ENCODE results near the gene WTAP.
"Not testable (repeated sequence)": the region's sequence is repeated elsewhere in the genome, so short reads cannot be mapped to it uniquely, and the experiment has no call there.

WTAP gene

DNA sequence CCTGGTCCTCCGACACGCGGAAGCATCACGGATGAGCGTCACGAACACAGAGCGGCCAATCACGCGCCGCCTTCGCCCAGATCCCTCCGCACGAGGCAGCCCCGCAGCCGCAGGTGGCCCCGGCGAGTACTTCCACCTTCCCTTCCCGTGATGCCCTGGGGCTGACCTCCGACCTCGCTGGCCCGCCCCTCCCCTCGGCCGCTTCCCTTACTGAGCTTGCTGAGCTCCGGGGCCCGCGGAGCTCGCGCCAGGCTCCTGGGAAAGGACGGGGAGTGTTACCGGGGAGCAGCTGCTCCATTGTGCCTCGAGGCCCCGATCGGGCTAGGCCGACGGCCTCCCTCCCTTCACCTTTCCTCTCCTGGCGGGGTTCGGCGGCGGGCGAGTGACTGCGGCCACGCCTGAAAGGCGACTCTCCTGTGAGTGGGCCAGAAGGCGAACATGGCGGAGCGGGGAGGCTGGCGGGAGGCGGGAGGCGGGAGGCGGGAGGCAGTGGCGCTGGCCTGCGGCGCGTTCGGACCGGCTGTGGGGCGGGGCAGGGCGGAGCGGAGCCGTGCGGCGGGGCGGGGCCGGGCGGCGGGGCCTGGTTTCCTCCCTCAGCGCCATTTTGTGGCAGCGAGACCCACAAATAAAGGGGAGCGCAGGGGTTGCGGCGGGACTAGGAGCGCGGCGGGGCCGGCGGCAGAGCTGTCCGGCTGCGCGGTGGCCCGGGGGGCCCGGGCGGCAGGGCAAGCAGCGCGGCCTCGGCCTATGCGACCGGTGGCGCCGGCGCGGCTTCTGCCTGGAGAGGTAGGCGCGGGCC lies at the start of gene WTAP:
Gene WTAP (plus strand): TSS at position 589 of the 799 bp plus-strand sequence. CDS start 8,760 bp downstream, outside the sequence.
- DNase-seq: peak; percentile 97

DNA sequence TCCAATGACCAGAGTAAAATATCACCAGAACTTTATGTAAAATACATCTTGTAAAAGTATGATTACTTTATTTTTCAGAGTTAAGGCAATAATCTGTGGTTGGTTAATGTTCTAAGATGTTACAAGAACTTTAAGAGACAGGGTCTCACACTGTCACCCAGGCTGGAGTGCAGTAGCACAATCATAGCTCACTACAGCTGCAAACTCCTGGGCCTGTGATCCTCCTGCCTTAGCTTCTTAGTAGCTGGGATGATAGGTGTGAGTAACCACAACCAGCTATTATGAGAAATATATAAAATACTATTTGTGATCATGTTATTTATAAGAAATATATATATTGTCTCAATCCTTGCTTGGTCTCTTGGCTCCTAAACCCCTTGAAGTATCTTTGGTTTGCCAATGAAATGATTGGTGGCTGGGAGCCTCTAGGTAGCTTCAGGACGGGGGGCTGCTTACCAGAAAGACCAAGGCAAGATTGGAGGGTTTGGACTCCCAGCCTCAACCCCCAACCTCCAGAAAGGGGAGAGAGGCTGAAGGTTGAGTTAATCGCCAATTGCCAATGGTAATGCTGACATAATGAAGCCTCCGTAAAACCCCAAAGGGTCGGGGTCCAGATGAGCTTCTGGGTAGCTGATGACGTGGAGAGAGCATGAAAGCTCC lies 49.7 kb upstream of the WTAP start:
- DNase-seq: no peak

DNA sequence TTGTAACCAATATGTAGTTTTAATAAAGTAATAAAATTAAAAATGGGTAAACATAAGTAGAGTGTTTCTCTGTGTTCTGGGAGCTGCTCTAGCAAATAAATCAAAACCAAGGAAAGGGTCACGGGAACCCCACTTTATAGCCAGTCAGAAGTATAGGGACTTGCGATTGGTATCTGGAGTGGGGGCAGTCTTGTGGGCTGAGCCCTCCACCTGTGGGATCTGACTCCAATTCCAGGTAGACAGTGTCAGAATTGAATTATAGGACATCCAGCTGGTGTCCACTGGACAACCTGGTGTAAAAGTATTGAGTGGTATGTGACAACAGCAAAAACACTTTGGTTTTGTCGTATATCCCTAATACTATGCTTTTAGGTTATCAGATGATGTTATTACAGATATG lies 48.7 kb upstream of the WTAP start:
- no peak for DNase-seq

DNA sequence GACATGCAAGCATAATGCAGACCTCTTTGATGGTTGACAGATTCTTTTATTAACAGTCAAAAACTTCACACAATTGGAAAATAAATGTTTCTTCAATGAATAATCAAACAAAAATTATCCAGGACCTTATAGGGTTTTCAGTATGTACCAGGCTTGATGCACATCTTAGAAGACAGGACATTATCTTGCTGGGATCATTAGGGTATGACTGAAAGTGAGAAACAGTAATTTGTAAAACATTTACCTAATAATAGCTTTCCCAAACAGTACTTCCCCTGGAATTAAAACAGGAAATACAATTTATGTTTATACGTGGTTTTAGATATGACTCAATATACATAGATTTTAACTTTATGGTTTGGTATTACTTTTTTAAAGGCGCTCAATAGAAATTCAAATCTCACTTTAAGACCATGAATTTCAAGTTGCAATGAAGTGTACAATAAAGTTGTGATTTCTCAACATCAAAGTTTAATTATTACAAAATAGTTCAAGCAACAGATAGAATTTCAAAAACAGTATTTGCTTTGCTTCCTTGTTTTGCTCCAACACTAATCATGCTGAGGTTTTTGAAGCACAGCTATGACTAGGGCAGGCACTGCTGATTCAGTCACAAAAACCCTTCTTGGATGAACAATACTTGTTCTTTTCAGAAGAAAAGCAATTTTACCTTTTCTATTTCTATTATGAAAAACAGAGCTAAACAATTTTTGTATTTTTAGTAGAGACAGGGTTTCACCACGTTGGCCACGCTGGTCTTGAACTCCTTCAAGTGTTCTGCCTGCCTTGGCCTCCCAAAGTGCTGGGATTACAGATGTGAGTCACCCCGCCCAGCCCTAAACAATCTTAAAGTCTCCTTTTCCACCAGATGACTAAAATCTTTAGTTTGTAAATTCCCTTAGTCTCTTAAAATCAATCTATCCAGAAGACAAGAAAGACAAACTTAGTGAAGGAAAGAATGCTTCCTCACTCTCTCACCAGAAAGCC lies 47.9 kb upstream of the WTAP start:
- DNase-seq: no peak

DNA sequence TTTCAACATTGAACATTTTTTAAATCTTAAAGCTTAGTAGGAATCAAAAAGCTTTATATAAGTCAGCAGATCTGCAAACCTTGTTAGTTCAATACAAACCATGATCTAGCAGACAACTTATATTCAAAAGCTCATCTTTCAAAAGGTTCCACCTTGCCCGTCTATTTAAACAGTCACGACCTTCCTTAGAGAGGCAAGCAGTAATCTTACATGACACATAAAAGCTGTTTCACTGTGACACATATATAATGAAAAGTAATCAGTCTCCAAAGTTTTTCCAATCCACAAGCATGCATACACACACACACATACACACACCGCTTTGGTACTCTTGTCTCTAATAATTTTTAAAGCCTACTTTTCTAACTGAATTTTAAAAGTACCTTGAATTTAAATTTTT lies 47.2 kb upstream of the WTAP start:
- no peak for DNase-seq

DNA sequence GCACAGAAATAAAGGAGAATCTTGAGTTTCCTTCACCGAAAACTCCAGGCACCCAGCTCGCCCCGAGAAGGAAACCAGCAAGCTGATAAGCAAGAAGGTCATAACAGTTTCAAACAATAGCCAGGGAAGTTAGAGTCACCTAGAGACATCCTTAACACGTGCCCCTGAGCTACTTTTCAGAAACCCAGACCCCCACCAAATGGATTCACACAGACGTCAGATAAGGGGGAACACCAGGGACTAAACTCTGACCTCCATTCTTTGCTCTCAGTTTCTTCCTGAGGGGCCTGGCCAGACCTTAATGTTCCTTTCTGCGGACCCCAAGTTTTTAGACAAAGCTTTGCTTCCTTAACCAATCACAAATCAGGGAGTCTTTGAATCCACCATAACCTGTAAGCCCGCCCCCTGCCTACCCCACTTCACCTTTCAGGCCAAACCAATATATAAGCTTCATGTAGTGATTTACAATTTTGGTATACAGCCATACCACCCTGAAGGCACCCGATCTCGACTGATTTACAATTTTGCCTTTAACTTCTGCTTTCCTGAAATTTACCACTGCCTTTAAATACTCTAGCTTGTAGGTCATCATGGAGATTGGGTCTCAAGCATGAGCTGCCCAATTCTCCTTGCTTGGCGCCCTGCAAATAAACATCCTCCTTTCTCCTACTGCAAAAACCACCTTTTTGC lies 46.0 kb upstream of the WTAP start:
- no peak for DNase-seq

DNA sequence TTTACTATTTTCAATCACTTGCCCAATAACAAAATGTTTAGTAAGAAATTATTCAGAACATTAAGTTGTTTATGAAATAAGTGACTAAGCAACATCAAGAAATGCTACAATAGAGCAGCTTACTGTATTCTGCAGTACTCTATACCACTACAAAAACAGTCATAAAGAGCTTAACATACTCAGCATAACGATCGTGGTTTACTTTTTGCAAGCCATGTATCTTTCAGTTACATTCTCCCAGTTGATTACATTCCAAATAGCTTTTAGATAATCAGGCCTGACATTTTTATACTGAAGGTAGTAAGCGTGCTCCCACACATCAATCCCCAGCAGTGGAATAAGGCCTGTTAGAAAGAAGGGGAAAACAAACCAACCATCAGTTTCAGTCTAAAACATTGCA lies 45.0 kb upstream of the WTAP start:
- DNase-seq: no peak

DNA sequence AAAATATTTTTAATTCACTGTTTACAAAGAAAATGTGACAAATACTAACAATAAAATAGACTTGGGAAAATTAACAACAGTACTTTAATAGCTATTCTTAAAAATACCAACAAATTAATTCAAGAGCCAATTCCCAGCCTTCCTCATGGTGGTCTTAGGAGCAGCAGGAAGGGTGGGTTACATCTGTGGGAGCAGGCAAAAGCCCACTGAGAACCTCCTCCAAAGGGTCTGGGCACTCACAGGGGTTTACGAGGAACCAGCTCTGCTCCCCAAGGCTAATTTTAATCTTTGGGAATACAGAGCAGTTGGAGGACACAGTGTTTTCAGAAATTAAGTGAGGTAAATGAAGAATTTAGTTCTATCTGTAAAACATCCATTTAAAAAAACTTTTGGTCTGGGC lies 44.5 kb upstream of the WTAP start:
- DNase-seq: no peak

DNA sequence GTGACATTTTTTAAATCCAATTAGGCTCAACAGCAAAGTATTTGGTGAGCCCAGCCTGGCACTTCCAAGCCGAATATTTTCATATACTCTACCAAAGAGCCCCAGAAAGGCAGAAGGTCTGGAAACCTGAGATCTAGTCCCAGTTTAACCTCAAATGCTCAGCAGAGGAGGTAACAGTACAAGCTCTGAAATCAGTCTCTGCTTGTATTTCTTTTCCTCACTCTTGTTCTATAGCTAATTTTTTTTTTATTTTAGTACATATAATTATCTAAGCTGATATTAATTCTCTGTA lies 43.3 kb upstream of the WTAP start:
- no peak for DNase-seq

DNA sequence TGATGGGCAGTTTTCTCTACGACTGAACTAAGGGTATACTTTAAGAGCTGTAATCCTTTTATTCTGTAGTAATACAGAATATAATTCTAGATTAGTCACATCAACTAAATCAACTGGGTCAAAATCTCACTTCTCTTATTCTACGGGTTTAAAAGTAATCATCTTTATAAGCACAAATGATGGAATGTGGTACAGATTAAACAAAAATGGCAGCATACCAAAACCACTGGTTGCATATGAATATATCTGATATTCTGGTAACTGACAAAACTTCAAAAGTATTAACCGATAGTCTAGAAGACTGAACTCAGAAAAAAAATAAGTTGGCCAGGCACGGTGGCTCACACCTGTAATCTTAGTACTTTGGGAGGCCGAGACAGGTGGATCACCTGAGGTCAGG lies 41.3 kb upstream of the WTAP start:
- DNase-seq: no peak

DNA sequence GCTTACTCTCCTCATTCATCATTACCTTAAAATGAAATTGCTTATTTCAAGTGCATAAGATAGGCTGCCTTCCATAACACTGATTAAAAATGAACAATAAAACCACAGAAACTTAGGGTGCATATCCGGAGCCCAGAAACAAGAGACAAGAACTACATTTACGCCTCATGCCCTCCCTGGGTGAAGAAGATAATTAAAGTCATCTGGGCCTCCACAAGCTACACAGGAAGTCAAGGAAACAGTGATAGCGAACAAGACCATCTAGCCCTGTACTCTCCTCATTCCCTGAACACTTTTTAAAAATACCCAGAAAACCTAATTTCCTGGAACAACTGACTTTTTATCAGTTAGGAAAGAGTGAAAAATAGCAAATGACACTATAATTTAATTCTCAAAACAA lies 40.6 kb upstream of the WTAP start:
- DNase-seq: no peak

DNA sequence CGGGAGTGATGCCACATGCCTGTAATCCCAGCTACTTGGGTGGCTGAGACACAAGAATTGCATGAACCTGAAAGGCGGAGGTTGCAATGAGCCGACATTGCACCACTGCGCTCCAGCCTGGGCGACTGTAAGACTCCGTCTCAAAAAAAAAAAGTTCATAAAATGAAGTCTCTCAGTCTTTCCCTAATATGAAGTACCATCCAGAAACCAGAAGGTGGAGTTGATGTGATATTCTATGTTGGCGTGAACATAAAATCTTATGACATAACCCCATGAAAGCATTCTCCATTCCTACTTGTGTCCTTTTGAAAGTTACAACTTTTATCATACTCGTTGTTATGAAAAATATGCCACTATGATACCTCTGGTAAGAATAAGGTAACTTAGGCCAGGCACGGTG lies 40.0 kb upstream of the WTAP start:
- DNase-seq: no peak

DNA sequence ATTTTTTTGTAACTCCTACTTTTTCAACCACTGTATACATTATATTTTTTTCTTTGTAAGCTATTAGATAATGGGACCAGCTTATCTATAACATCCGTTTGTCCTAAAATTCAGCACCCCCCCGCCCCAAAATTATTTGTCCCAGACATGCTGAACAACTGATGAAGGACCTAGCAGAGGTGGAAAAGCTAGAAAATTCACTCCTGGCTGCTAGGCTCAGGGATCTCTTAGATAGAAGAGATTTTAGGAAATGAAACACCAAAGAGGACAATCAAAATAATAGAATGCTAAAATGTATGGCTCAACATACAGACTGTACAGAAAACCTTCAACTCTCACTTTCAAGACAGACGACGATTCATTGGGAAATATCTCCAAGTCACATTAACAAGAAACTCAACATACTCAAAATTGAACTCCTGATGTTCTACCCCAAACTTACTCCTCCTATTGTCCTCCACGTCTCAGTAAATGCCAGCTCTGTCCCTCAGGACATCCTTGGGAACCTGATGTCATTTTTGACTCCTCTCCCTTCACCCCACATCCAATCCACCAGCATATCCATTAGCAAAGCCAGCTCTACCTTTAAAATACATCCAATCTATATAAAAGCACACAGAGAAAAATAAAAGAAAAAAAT lies 38.9 kb upstream of the WTAP start:
- no peak for DNase-seq

DNA sequence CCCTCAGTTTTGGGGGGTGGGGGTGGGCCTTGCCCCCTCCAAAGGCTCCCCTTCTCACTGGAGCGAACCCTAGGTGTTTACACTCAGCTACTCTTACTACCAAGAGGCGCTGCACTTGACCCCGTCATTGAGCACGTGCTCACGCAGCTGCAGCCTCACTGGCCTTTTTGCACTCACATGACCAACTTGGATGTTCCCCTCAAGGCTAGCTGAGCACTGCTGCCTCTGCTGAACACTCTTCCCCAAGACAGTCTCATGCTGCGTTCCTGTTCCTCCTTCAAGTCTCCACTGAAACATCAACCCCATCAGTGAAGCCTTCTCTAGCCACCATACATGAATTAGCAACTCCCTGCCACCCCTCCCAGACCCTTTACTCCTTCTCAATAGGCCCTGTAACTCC lies 38.3 kb upstream of the WTAP start:
- no peak for DNase-seq

DNA sequence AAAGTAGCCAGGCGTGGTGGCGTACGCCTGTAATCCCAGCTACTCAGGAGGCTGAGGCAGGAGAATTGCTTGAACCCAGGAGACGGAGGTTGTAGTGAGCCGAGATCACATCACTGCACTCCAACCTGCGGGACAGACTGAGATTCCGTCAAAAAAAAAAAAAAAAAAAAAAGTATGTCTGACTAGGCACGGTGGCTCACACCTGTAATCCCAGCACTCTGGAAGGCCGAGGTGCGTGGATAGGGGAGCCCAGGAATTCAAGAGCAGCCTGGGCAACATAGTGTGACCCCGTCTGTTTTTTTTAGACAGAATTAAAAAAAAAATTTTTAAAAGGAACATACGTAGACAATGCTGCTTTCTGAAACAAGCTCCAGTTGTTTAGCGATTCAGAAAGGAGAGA lies 37.2 kb upstream of the WTAP start:
- DNase-seq: not testable (repeated sequence)

DNA sequence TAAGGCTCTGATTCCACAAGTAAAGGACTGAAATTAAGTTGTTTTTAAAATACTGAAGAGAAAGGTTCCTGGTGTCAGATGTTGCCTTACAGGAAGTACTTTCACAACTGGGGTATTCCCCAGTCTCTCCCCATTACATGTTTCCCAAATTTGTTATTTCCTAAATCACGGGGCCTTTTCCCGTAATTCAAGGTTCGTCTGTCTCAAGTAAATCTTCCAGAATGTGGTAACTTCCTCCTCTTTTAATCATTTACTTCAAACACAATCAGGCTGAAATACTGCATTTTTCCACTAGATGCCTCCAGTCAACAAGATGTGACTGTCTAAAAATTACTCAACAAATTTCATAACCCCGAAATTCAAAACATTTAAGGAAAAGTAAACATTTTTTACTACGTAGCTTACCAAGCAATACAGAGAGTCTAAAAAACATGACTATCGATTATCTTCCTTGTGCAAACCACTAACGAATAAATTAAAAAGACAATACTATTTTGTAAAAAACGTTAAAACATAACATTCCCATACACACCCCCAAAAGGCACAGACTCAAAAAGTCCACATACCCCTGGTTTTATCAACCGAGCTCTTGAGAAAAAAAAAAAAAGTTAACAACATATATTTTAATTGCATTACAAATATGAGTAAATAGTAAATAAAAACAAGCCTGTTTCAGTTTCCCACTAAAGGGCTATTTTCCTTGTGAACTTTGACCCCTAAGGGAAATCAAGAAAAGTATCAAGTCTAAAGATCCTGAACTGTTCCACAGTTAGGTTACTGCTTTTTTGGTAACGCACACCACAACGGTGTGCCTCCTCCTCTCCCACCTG lies 36.0 kb upstream of the WTAP start:
- DNase-seq: peak; percentile 16

DNA sequence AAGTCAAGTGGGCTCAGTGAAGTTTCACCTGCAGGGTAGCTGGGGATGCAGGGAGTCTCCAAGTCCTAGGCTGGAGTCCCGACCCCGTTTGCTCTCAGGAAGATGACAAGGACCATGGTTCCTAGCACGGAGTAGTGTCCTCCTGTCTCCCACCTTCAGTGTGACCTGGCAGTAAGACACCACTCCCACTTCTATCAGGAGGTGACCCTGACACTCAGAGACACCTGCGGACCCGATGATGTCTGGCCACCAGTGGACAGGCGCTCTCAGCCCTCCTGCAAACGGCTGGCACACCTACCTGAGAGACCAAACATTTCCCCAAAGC lies 35.4 kb upstream of the WTAP start:
- DNase-seq: no peak

DNA sequence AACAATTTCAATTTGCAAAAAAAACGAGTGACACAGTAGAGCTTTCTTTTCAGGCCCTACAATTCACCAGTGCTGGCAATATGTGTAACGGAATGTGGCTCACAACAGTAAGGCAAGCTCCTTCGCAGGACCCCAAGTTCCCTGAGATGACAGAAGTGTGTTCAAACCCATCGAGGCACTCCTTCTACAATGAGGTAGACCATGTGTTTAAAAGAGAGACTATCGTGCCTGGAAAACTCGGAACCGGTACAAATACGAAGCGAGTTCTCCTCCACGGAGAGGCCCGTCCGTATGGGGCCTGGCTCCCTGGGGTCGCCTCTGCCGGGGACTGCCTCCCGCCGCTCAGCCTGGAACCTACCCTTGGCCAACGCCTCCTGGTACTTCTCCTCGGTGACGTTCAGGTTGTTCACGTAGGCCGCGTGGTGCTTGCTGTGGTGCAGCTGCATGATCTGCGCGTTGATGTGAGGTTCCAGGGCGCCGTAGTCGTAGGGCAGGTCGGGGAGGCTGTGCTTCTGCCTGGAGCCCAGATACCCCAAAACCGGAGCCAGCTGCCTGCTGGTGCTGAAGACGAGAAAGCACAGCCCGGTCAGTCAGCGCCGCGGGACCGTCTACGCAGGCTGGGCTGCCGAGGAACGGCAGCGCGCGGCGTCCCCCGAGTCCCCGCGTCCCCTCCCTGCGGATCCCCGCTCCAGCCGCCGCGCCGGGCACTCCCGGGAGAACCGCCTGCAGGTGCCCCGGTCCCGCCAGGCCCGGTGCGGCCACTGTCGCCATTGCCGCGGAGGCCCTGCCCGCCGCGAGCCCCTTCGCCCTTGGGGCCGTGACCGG lies 34.8 kb upstream of the WTAP start:
- DNase-seq: peak; percentile 66

DNA sequence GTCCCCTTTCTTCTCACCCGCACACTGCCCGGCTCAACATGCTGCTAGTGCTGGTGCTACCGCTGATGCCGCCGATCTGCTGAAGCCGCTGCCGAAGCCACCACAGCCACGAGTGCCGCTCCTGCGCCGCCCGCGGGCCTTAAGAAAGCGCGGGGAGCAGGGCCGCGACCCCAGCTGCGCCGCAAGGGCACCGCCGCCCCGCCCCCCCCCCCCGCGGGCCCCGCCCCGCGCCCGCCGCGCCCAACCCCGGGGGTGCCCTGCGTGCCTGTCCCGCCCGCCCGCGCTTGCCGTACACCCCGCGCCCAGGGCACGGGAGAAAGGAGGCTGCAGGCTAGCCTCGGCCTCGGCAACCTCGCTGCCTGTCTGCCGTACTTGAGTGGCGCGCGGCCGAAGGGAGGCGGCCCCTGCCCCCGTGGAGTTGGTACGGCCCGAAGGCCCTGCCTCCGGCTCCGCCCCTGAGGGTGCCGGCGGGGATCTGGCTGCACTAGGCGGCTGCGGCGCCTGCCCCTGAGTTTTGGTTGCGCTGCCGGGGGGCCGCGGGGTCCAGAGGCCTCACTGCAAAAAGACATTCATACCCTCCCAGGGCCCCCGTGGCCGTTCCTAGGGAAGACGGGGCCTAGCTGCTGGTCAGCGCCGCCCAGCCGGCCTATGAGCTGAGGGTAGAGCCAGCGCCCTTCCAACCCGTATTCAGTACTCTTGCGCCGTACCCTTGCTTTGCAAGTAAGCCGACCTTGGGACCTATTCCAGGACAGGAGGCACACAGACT lies 34.0 kb upstream of the WTAP start, which contains the start of gene SOD2:
Gene SOD2 (minus strand): TSS at position 114 of the 766 bp plus-strand sequence. CDS start 74 bp downstream, at position 40.
- peak; percentile 87 for DNase-seq
